PC-9 (cell line): ENCODE data around the gene ZNF729. TPM values are rescaled to one million over a fixed set of nuclear protein-coding genes. Genes with fewer than 3 reads are reported as not detected.

Experiments used
- Bru-seq: library from RNA; stranded (reverse); fragments of 400-500 nt; gene quantifications from one replicate; lab custom pipeline; 2021; lab: Mats Ljungman, UMichigan
- BruChase-seq, 2 experiments: library from RNA; stranded (reverse); fragments of 400-500 nt; gene quantifications; one replicate each; lab custom pipeline; 2021; lab: Mats Ljungman, UMichigan
- BruUV-seq: library from RNA; stranded (reverse); fragments of 400-500 nt; replicated peaks from 2 replicates; lab custom pipeline; 2021; lab: Mats Ljungman, UMichigan
- CTCF ChIA-PET: fragments of 300-600 bp; sonication (Branson Sonifier 250); formaldehyde crosslinking; loops from one replicate; lab custom pipeline; 2022; ENCODE audit warnings: antibody characterized with exemption; lab: Charles Lee
- POLR2A ChIA-PET: fragments of 300-600 bp; sonication (Branson Sonifier 250); formaldehyde crosslinking; loops from one replicate; lab custom pipeline; 2022; ENCODE audit warnings: antibody characterized with exemption; ENCODE audit not compliant: unreplicated experiment; lab: Charles Lee
- DNase-seq, 2 experiments: peaks; one replicate each; pipeline versions ENCODE4 v3.0.0 to v3.0.0-alpha.2; 2015 to 2022; ENCODE audit warnings: mixed read lengths in 1 of 2
- H2AFZ ChIP-seq: fragments of 200-600 bp; sonication (generic); 2 replicates; pipeline ENCODE4 v1.8.1; 2017; ENCODE audit warnings: antibody characterized with exemption
- H3F3A ChIP-seq: fragments of 200-600 bp; sonication (generic); 2 replicates; pipeline ENCODE4 v1.8.1; 2017; ENCODE audit warnings: antibody characterized with exemption, mild to moderate bottlenecking, low read depth; ENCODE audit not compliant: insufficient read depth
- H3K27ac ChIP-seq: fragments of 200-600 bp; sonication (generic); 2 replicates; pipeline ENCODE4 v1.6.1; 2016; ENCODE audit warnings: mixed run types
- H3K27me3 ChIP-seq: fragments of 200-600 bp; sonication (generic); 2 replicates; pipeline ENCODE4 v1.6.1; 2016; ENCODE audit warnings: low read depth, mixed run types; ENCODE audit not compliant: insufficient read depth
- H3K36me3 ChIP-seq: fragments of 200-600 bp; sonication (generic); 2 replicates; pipeline ENCODE4 v1.6.1; 2016; ENCODE audit warnings: low read depth, mixed run types
- H3K4me1 ChIP-seq: fragments of 200-600 bp; sonication (generic); replicated peaks from 2 replicates; pipeline ENCODE4 v1.6.1; 2016; ENCODE audit warnings: mixed run types; ENCODE audit not compliant: insufficient read depth
- H3K4me2 ChIP-seq: fragments of 200-600 bp; sonication (generic); 2 replicates; pipeline ENCODE4 v1.6.1; 2017; ENCODE audit warnings: mixed run types
- H3K4me3 ChIP-seq: fragments of 200-600 bp; sonication (generic); 2 replicates; pipeline ENCODE4 v1.6.1; 2016; ENCODE audit warnings: mixed run types
- H3K79me2 ChIP-seq: fragments of 200-600 bp; sonication (generic); 2 replicates; pipeline ENCODE4 v1.6.1; 2017; ENCODE audit warnings: low read depth, mixed run types
- H3K9me2 ChIP-seq: fragments of 200-600 bp; sonication (generic); 2 replicates; pipeline ENCODE4 v1.8.1; 2017; ENCODE audit warnings: mild to moderate bottlenecking; ENCODE audit not compliant: insufficient read depth
- H3K9me3 ChIP-seq: fragments of 200-600 bp; sonication (generic); 2 replicates; pipeline ENCODE4 v1.8.1; 2016; ENCODE audit warnings: low read depth; ENCODE audit not compliant: insufficient read depth
- H4K20me1 ChIP-seq: fragments of 200-600 bp; sonication (generic); 2 replicates; pipeline ENCODE4 v1.8.1; 2017; ENCODE audit not compliant: insufficient read depth
- EZH2 ChIP-seq: fragments of 200-600 bp; sonication (generic); IDR thresholded peaks from 2 replicates; pipeline ENCODE4 v1.8.0; 2017; ENCODE audit warnings: antibody characterized with exemption, low read depth
- intact Hi-C: fragments of 100-400 bp; cut with micrococcal nuclease; formaldehyde crosslinking; loops from one replicate; pipeline ENCODE4 v1.10.0; 2022; ENCODE audit not compliant: unreplicated experiment
- long read RNA-seq: library from polyadenylated mRNA; stranded (forward); transcript quantifications from one replicate; pipeline ENCODE4 v2.0.0, GENCODE V29; 2022
- total RNA-seq: library from RNA; stranded (reverse); gene quantifications from 2 replicates; pipeline ENCODE4 v1.2.3, GENCODE V29; 2021
- TF ChIP-seq, protein P1 (sequence below): fragments of 200-600 bp; sonication (generic); conservative IDR thresholded peaks from 2 replicates; pipeline ENCODE4 v1.6.1; 2017; ENCODE audit warnings: mixed run types, antibody characterized with exemption, mild to moderate bottlenecking, moderate library complexity

Gene ZNF729
- total RNA-seq = not detected in 2 replicates
- Bru-seq, nascent RNA = not detected
- BruChase-seq, experiment 1, labeled RNA remaining after a 2-hour chase = not detected
- not detected for BruChase-seq, experiment 2, labeled RNA remaining after a 6-hour chase
- long read RNA-seq = 0 reads

DNA sequence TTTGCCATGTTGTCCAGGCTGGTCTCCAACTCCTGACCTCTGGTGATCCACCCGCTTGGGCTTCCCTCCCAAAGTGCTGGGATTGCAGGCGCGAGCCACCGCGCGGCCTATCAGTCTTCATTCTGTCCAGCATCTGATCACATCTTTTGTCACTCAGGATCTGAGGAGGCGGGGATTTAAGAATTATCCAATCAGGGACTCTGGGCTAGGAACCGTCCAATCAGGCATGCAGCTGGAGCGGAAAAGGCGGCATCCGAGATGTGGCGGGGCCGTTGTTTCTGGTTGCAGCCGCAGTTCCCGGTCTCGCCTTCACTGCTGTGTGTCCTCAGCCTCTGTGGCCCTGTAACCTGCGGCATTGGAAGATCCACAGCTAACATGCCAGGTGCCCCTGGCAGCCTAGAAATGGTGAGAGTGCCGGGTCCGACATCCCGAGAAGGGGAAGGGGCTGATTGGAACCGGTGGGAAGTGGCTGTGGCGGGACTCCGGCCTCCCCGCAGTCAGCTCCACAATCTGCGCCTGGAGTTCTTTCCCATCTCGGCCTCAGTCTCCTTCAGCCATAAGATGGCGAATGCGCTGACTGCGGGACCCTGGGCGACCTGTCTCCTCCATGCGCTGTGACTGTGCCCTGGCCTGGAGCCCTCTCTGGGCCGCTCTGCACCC lies at the start of gene ZNF729:
TSS of gene ZNF729 (plus strand) at position 291 of the 660 bp plus-strand sequence. CDS start at position 376, 85 bp downstream.
- no peaks in the 10 kb centered on the region for H3K79me2 ChIP-seq
- TF ChIP-seq EZH2 = no peak
- TF ChIP-seq, protein P1, sequence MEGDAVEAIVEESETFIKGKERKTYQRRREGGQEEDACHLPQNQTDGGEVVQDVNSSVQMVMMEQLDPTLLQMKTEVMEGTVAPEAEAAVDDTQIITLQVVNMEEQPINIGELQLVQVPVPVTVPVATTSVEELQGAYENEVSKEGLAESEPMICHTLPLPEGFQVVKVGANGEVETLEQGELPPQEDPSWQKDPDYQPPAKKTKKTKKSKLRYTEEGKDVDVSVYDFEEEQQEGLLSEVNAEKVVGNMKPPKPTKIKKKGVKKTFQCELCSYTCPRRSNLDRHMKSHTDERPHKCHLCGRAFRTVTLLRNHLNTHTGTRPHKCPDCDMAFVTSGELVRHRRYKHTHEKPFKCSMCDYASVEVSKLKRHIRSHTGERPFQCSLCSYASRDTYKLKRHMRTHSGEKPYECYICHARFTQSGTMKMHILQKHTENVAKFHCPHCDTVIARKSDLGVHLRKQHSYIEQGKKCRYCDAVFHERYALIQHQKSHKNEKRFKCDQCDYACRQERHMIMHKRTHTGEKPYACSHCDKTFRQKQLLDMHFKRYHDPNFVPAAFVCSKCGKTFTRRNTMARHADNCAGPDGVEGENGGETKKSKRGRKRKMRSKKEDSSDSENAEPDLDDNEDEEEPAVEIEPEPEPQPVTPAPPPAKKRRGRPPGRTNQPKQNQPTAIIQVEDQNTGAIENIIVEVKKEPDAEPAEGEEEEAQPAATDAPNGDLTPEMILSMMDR = no peak
- no peak within 1 kb of the TSS for H2AFZ ChIP-seq
- DNase-seq = no peak
- no peaks in the 10 kb centered on the region for H3F3A ChIP-seq
- no peaks in the 10 kb centered on the region for H4K20me1 ChIP-seq
- intact Hi-C loops = no loop called here
- no peaks in the 10 kb centered on the region for H3K9me3 ChIP-seq
- no peaks in the 10 kb centered on the region for H3K4me1 ChIP-seq
- BruUV-seq = no TSS peak
- no peaks in the 10 kb centered on the region for H3K27me3 ChIP-seq
- no peak within 1 kb of the TSS for H3K4me2 ChIP-seq
- H3K9me2 ChIP-seq = no peaks in the 10 kb centered on the region
- ChIA-PET CTCF (no interaction called here), POLR2A (no interaction called here)
- no peak within 1 kb of the TSS for H3K4me3 ChIP-seq
- no peaks in the 10 kb centered on the region for H3K36me3 ChIP-seq
- H3K27ac ChIP-seq = no peak within 1 kb of the TSS

DNA sequence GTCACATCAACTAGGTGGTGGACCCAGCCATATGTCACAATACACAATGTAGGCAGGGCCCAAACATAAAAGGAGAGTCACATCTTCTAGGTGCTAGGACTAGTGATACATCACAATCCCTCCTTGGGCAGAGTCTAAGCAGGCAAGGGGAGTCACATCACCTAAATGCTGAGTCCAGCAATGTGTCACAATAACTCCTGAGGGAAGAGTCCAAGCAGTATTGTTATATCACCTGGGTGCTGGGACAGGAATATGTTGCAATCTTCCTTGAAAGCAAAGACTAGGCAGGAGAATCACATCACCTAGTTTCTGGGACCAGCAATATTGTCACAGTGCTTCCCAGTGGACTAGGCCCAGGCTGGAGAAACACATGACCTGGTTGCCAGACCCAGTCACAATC lies 29.4 kb upstream of the ZNF729 start:
- no peaks in the 10 kb centered on the region for H3K9me2 ChIP-seq
- H3K27ac ChIP-seq = no peak overlapping the region
- peaks cover 3% of the 10 kb centered on the region; the same call in 1 of the 2 replicates for H3K9me3 ChIP-seq
- intact Hi-C loops = no loop called here
- no peak overlapping the region for H3K4me3 ChIP-seq
- no peak overlapping the region for H2AFZ ChIP-seq
- DNase-seq = no peak
- no peaks in the 10 kb centered on the region for H3K27me3 ChIP-seq
- TF ChIP-seq EZH2 = no peak
- TF ChIP-seq, protein P1 = no peak
- H3K4me2 ChIP-seq = no peak overlapping the region
- POLR2A ChIA-PET = no interaction called here
- H3K4me1 ChIP-seq = no peaks in the 10 kb centered on the region
- CTCF ChIA-PET = no interaction called here
- H4K20me1 ChIP-seq = no peaks in the 10 kb centered on the region
- H3F3A ChIP-seq = no peaks in the 10 kb centered on the region
- H3K36me3 ChIP-seq = no peaks in the 10 kb centered on the region
- BruUV-seq = no TSS peak
- H3K79me2 ChIP-seq = no peaks in the 10 kb centered on the region

DNA sequence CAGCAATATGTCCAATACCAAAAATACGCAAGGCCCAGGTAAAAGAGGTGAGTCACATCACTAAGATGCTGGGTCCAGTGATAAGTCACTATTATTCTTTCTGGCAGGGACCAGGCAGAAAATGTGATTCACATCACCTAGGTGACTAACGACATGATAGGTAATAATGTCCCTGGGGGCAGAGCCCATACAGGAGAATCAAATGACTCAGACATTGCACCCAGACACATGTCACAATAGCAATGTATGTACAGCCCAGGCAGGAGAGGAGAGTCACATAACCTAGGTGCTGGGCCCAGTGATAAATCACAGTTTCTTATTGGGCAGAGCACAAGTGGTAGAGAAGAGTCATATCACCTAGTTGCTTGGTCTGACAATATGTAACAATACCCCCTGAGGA lies 28.9 kb upstream of the ZNF729 start:
- Histone ChIP-seq H3K79me2 (no peaks in the 10 kb centered on the region), H3K9me3 (no peaks in the 10 kb centered on the region; the same call in 1 of the 2 replicates), H3K27me3 (no peaks in the 10 kb centered on the region), H3K4me2 (no peak overlapping the region), H2AFZ (no peak overlapping the region), H4K20me1 (no peaks in the 10 kb centered on the region), H3K27ac (no peak overlapping the region), H3F3A (no peaks in the 10 kb centered on the region), H3K4me1 (no peaks in the 10 kb centered on the region), H3K4me3 (no peak overlapping the region), H3K9me2 (no peaks in the 10 kb centered on the region), H3K36me3 (no peaks in the 10 kb centered on the region)
- TF ChIP-seq EZH2 = no peak
- TF ChIP-seq, protein P1 = no peak
- intact Hi-C loops = no loop called here
- POLR2A ChIA-PET = no interaction called here
- no peak for DNase-seq
- no TSS peak for BruUV-seq
- CTCF ChIA-PET = no interaction called here
